H9 (cell line): ENCODE results near the gene PCYT1A. TPM values are rescaled to one million over a fixed set of nuclear protein-coding genes. Genes with fewer than 3 reads are reported as not detected.
A peak's percentile ranks its signal among the peaks of the same experiment; 100 is the strongest.

Source experiments
- DNase-seq: peaks from one replicate; pipeline ENCODE4 v3.0.0-alpha.2; 2017
- H2AFZ ChIP-seq: one replicate; pipeline ENCODE4 v1.6.1; 2013; ENCODE audit warnings: mild to moderate bottlenecking, low read length, control low read depth, moderate library complexity
- H2AK5ac ChIP-seq: 2 replicates; pipeline ENCODE4 v1.6.1; 2013; ENCODE audit warnings: low read length, control low read depth, mixed read lengths; ENCODE audit not compliant: insufficient read length
- H2BK120ac ChIP-seq: one replicate; pipeline ENCODE4 v1.6.1; 2013; ENCODE audit warnings: low read depth, mild to moderate bottlenecking, low read length, control low read depth, inconsistent platforms; ENCODE audit not compliant: poor library complexity, severe bottlenecking
- H2BK12ac ChIP-seq: 2 replicates; pipeline ENCODE4 v1.6.1; 2013; ENCODE audit warnings: low read length, control low read depth, mixed read lengths, low read depth; ENCODE audit not compliant: insufficient read length
- H2BK15ac ChIP-seq: 2 replicates; pipeline ENCODE4 v1.6.1; 2013; ENCODE audit warnings: low read depth, low read length, control low read depth
- H2BK20ac ChIP-seq: one replicate; pipeline ENCODE4 v1.6.1; 2013; ENCODE audit warnings: low read depth, mild to moderate bottlenecking, low read length, control low read depth, inconsistent platforms; ENCODE audit not compliant: poor library complexity, severe bottlenecking
- H2BK5ac ChIP-seq: 2 replicates; pipeline ENCODE4 v1.6.1; 2013; ENCODE audit warnings: low read length, control low read depth, mixed read lengths; ENCODE audit not compliant: insufficient read length
- H3K14ac ChIP-seq: 2 replicates; pipeline ENCODE4 v1.6.1; 2013; ENCODE audit warnings: low read length, control low read depth; ENCODE audit not compliant: insufficient read depth
- H3K18ac ChIP-seq: 2 replicates; pipeline ENCODE4 v1.6.1; 2013; ENCODE audit warnings: low read depth, mild to moderate bottlenecking, mixed read lengths, low read length, control low read depth; ENCODE audit not compliant: insufficient read length
- H3K23ac ChIP-seq: 2 replicates; pipeline ENCODE4 v1.6.1; 2013; ENCODE audit warnings: low read length, control low read depth, mixed read lengths, low read depth; ENCODE audit not compliant: insufficient read length
- H3K23me2 ChIP-seq: 2 replicates; pipeline ENCODE4 v1.6.1; 2013; ENCODE audit warnings: low read depth, mild to moderate bottlenecking, mixed read lengths, low read length, control low read depth; ENCODE audit not compliant: insufficient read length, poor library complexity, severe bottlenecking
- H3K27ac ChIP-seq: 2 replicates; pipeline ENCODE4 v1.5.1; 2013; ENCODE audit warnings: low read length, control low read depth, mixed read lengths, low read depth; ENCODE audit not compliant: insufficient read length
- H3K27me3 ChIP-seq: 2 replicates; pipeline ENCODE4 v1.6.1; 2013; ENCODE audit warnings: low read length, control low read depth, inconsistent platforms; ENCODE audit not compliant: insufficient read depth
- H3K4ac ChIP-seq: 2 replicates; pipeline ENCODE4 v1.6.1; 2013; ENCODE audit warnings: low read depth, mild to moderate bottlenecking, control low read depth, inconsistent platforms, low read length, moderate library complexity
- H3K4me1 ChIP-seq: 2 replicates; pipeline ENCODE4 v1.6.1; 2013; ENCODE audit warnings: low read length, control low read depth, inconsistent platforms; ENCODE audit not compliant: insufficient read depth
- H3K4me2 ChIP-seq: 2 replicates; pipeline ENCODE4 v1.6.1; 2013; ENCODE audit warnings: low read length, control low read depth, mixed read lengths; ENCODE audit not compliant: insufficient read length, insufficient read depth
- H3K56ac ChIP-seq: 2 replicates; pipeline ENCODE4 v1.6.1; 2013; ENCODE audit warnings: low read depth, mild to moderate bottlenecking, mixed read lengths, low read length, control low read depth; ENCODE audit not compliant: insufficient read length
- H3K79me1 ChIP-seq: 2 replicates; pipeline ENCODE4 v1.6.1; 2013; ENCODE audit warnings: low read depth, mild to moderate bottlenecking, moderate library complexity, low read length, control low read depth, inconsistent platforms; ENCODE audit not compliant: insufficient read depth, poor library complexity, severe bottlenecking
- H3K79me2 ChIP-seq: 2 replicates; pipeline ENCODE4 v1.6.1; 2013; ENCODE audit warnings: low read length, control low read depth, inconsistent platforms; ENCODE audit not compliant: insufficient read depth
- H3K9ac ChIP-seq: 2 replicates; pipeline ENCODE4 v1.6.1; 2013; ENCODE audit warnings: low read length, control low read depth, mixed read lengths; ENCODE audit not compliant: insufficient read length; ENCODE audit errors: extremely low read depth
- H3K9me3 ChIP-seq: one replicate; pipeline ENCODE4 v1.6.1; 2013; ENCODE audit warnings: low read depth, low read length, inconsistent platforms; ENCODE audit not compliant: control insufficient read depth
- H3T11ph ChIP-seq: one replicate; pipeline ENCODE4 v1.6.1; 2013; ENCODE audit warnings: mild to moderate bottlenecking, low read length, control low read depth, inconsistent platforms
- H4K20me1 ChIP-seq: one replicate; pipeline ENCODE4 v1.6.1; 2013; ENCODE audit not compliant: control insufficient read depth, insufficient read length, insufficient read depth
- H4K5ac ChIP-seq: 2 replicates; pipeline ENCODE4 v1.6.1; 2013; ENCODE audit warnings: low read depth, mild to moderate bottlenecking, mixed read lengths, low read length, control low read depth; ENCODE audit not compliant: insufficient read length
- H4K8ac ChIP-seq: replicated peaks from 2 replicates; pipeline ENCODE4 v1.6.1; 2013; ENCODE audit warnings: low read length, control low read depth, mixed read lengths, low read depth; ENCODE audit not compliant: insufficient read length
- H4K91ac ChIP-seq: 2 replicates; pipeline ENCODE4 v1.6.1; 2013; ENCODE audit warnings: low read depth, mild to moderate bottlenecking, moderate library complexity, mixed read lengths, low read length, control low read depth; ENCODE audit not compliant: insufficient read length
- H3K27ac Mint-ChIP-seq, 3 experiments: 2 replicates in 2 of 3; 3 replicates in 1 of 3; pipeline ENCODE4 v1.8.0; 2020 to 2021; ENCODE audit warnings: mixed read lengths in 3 of 3, mild to moderate bottlenecking in 1 of 3, moderate library complexity in 1 of 3
- H3K27me3 Mint-ChIP-seq: 2 replicates; pipeline ENCODE4 v1.8.0; 2021; ENCODE audit warnings: low read depth, mild to moderate bottlenecking, moderate library complexity, mixed read lengths
- H3K36me3 Mint-ChIP-seq, 3 experiments: 2 replicates in 2 of 3; 3 replicates in 1 of 3; pipeline ENCODE4 v1.8.0; 2020 to 2021; ENCODE audit warnings: low read depth in 3 of 3, mixed read lengths in 3 of 3; ENCODE audit not compliant: insufficient read depth in 1 of 3
- H3K4me1 Mint-ChIP-seq, 2 experiments: 2 replicates each; pipeline ENCODE4 v1.8.0; 2020; ENCODE audit warnings: mixed read lengths in 2 of 2
- H3K4me3 Mint-ChIP-seq, 2 experiments: 2 replicates in 1 of 2; 3 replicates in 1 of 2; pipeline ENCODE4 v1.8.0; 2020 to 2021; ENCODE audit warnings: mild to moderate bottlenecking in 2 of 2, mixed read lengths in 2 of 2, moderate library complexity in 1 of 2
- H3K9me3 Mint-ChIP-seq, 2 experiments: 2 replicates in 1 of 2; 3 replicates in 1 of 2; pipeline ENCODE4 v1.8.0; 2020; ENCODE audit warnings: mild to moderate bottlenecking in 2 of 2, mixed read lengths in 2 of 2, moderate library complexity in 1 of 2
- CTCF ChIP-seq: fragments of 200-600 bp; sonication (generic); conservative IDR thresholded peaks from 3 replicates; pipeline ENCODE4 v1.8.0; 2021; ENCODE audit warnings: antibody characterized with exemption, mild to moderate bottlenecking
- WGBS: extraction: QIAGEN DNeasy Blood & Tissue Kit; methylation state at CpG from one replicate; pipeline ENCODE4 v1.1.7; 2013; ENCODE audit warnings: missing lambda C conversion rate, low lambda C conversion rate, mixed read lengths; ENCODE audit not compliant: insufficient read length; ENCODE audit errors: extremely low coverage; 5-methylcytosine and 5-hydroxymethylcytosine counted together
- total RNA-seq: library from RNA; stranded (reverse); gene quantifications from 2 replicates; pipeline ENCODE4 v1.2.1, GENCODE V29; 2021

Gene PCYT1A
- total RNA-seq, 1 experiment from 2014 or later: 31.6 TPM

- Histone ChIP-seq H3K27me3 (no peaks in the 10 kb centered on the region), H3K27ac (no peak overlapping the region), H3K4ac (no peak overlapping the region), H3K23ac (no peak overlapping the region), H3K79me1 (no peaks in the 10 kb centered on the region), H2BK20ac (no peak overlapping the region), H3K23me2 (no peaks in the 10 kb centered on the region), H3K79me2 (no peaks in the 10 kb centered on the region), H2BK15ac (no peak overlapping the region), H3T11ph (no peak overlapping the region), H3K14ac (no peak overlapping the region), H3K4me1 (no peaks in the 10 kb centered on the region; the same call in 1 of the 2 replicates), H2AFZ (no peak overlapping the region), H4K8ac (no peak overlapping the region), H2AK5ac (no peak overlapping the region), H3K9ac (no peak overlapping the region), H3K18ac (no peak overlapping the region), H3K4me2 (no peak overlapping the region), H4K5ac (no peak overlapping the region), H4K20me1 (no peaks in the 10 kb centered on the region), H2BK120ac (no peak overlapping the region), H4K91ac (no peak overlapping the region), H3K9me3 (no peaks in the 10 kb centered on the region), H2BK5ac (no peak overlapping the region), H3K56ac (no peak overlapping the region), H2BK12ac (no peak overlapping the region)
- peaks cover 12 to 37% (median 22%) of the 10 kb centered on the region in 3 experiments; a peak in 6 of 7 replicates for H3K36me3 Mint-ChIP-seq
- no peak for TF ChIP-seq CTCF
- H3K4me1 Mint-ChIP-seq: peaks cover 25 to 27% of the 10 kb centered on the region in 2 experiments
- peak overlapping the region in 2 of 3 experiments; percentile 2 to 59; a peak in 4 of 7 replicates for H3K27ac Mint-ChIP-seq
- WGBS: no CpG with 5 or more reads among the region's 7 CpGs
- DNase-seq: no peak
- H3K9me3 Mint-ChIP-seq: peaks cover 0 to 5% of the 10 kb centered on the region in 2 experiments; a peak in 2 of 5 replicates
- no peaks in the 10 kb centered on the region for H3K27me3 Mint-ChIP-seq
- H3K4me3 Mint-ChIP-seq: no peak overlapping the region
Measured at GRCh38 chr3:196263819-196264218, 23.7 kb downstream of the PCYT1A start.
